GM23248 (cell line): ENCODE results near the gene TBX19. TPM values are rescaled to one million over a fixed set of nuclear protein-coding genes. Genes with fewer than 3 reads are reported as not detected.

Source experiments
- DNase-seq: peaks from one replicate; pipeline ENCODE4 v3.0.0-alpha.2; 2015
- H2AFZ ChIP-seq: fragments of 200-600 bp; sonication (generic); 2 replicates; pipeline ENCODE4 v1.6.1; 2016; ENCODE audit warnings: antibody characterized with exemption
- H3F3A ChIP-seq: fragments of 200-600 bp; sonication (generic); 2 replicates; pipeline ENCODE4 v1.6.1; 2016; ENCODE audit warnings: mild to moderate bottlenecking, antibody characterized with exemption, mixed run types; ENCODE audit not compliant: insufficient read depth
- H3K27ac ChIP-seq: fragments of 200-600 bp; sonication (generic); 2 replicates; pipeline ENCODE4 v1.5.1; 2016; ENCODE audit warnings: mild to moderate bottlenecking
- H3K27me3 ChIP-seq: fragments of 200-600 bp; sonication (generic); replicated peaks from 2 replicates; pipeline ENCODE4 v1.6.1; 2016; ENCODE audit warnings: mild to moderate bottlenecking; ENCODE audit not compliant: insufficient read depth
- H3K36me3 ChIP-seq: fragments of 200-600 bp; sonication (generic); 2 replicates; pipeline ENCODE4 v1.6.1; 2016; ENCODE audit warnings: low read depth, mild to moderate bottlenecking
- H3K4me1 ChIP-seq: fragments of 200-600 bp; sonication (generic); 2 replicates; pipeline ENCODE4 v1.6.1; 2016; ENCODE audit warnings: mild to moderate bottlenecking; ENCODE audit not compliant: insufficient read depth
- H3K4me2 ChIP-seq: fragments of 200-600 bp; sonication (generic); one replicate; pipeline ENCODE4 v1.6.1; 2016; ENCODE audit warnings: mild to moderate bottlenecking; ENCODE audit not compliant: unreplicated experiment
- H3K4me3 ChIP-seq: fragments of 200-600 bp; sonication (generic); 2 replicates; pipeline ENCODE4 v1.5.1; 2016; ENCODE audit warnings: mild to moderate bottlenecking
- H3K79me2 ChIP-seq: fragments of 200-600 bp; sonication (generic); 2 replicates; pipeline ENCODE4 v1.6.1; 2016; ENCODE audit warnings: mild to moderate bottlenecking; ENCODE audit not compliant: insufficient read depth
- H3K9ac ChIP-seq: fragments of 200-600 bp; sonication (generic); 2 replicates; pipeline ENCODE4 v1.6.1; 2016; ENCODE audit warnings: mild to moderate bottlenecking
- H3K9me2 ChIP-seq: fragments of 200-600 bp; sonication (generic); 2 replicates; pipeline ENCODE4 v1.6.1; 2016; ENCODE audit warnings: mixed run types, mild to moderate bottlenecking, moderate library complexity; ENCODE audit not compliant: insufficient read depth
- H3K9me3 ChIP-seq: fragments of 200-600 bp; sonication (generic); one replicate; pipeline ENCODE4 v1.6.1; 2017; ENCODE audit warnings: low read depth
- H4K20me1 ChIP-seq: fragments of 200-600 bp; sonication (generic); 2 replicates; pipeline ENCODE4 v1.6.0; 2016; ENCODE audit not compliant: insufficient read depth
- EZH2 ChIP-seq: fragments of 200-600 bp; sonication (generic); IDR thresholded peaks from 2 replicates; pipeline ENCODE4 v1.6.1; 2018; ENCODE audit warnings: antibody characterized with exemption, mild to moderate bottlenecking; ENCODE audit not compliant: insufficient read depth, poor library complexity, severe bottlenecking
- EZH2phosphoT487 ChIP-seq: fragments of 200-600 bp; sonication (generic); IDR thresholded peaks from 2 replicates; pipeline ENCODE4 v1.6.1; 2018; ENCODE audit warnings: antibody characterized with exemption, moderate library complexity, mild to moderate bottlenecking, low read depth; ENCODE audit not compliant: insufficient read depth
- WGBS, 2 experiments: methylation state at CpG; one replicate each; pipeline ENCODE4 v1.1.6; 2015 to 2017; ENCODE audit warnings: low lambda C conversion rate in 2 of 2, low coverage in 1 of 2; ENCODE audit errors: missing lambda C conversion rate in 2 of 2; 5-methylcytosine and 5-hydroxymethylcytosine counted together
- in situ Hi-C: fragments of 300-500 bp; cut with MboI; formaldehyde crosslinking; loops from 2 replicates; pipeline ENCODE4 v1.15.0; 2020
- polyA plus RNA-seq: library from polyadenylated mRNA; unstranded; fragments of >200 nt; fragmentation: Nextera tagmentation; extraction: Ambion mirVana; gene quantifications from 2 replicates; pipeline ENCODE4 v1.2.1, GENCODE V29; 2016
- total RNA-seq: library from RNA; depleted of rRNA; stranded (reverse); fragments of >200 nt; shearing (Covaris generic); gene quantifications from 2 replicates; pipeline ENCODE4 v1.2.3, GENCODE V29; 2014

The TBX19 gene
- total and polyA plus RNA-seq, 2 experiments from 2014 or later: 1.1 to 1.2 TPM

DNA sequence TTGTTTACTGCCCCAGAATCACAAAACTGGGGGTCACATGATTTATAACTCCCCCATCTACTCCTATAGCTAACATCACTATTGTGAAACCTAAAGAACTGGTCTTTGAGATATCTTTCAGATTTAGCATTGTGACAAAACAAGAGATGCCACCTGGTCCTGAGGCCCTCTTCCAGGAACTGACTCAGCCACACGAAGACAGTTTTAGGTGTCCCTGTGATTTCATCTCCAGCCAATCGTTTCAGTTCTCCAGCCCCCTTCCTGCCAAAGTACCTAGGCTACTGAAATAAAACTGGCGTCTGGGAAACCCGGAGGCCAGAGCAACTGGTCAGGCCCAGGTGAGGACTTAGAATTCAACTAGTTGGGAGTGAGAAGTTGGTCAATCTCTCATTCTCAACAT lies 36.6 kb downstream of the TBX19 start:
- Histone ChIP-seq H4K20me1 (no peaks in the 10 kb centered on the region), H3K9me2 (no peaks in the 10 kb centered on the region), H3K4me2 (no peak overlapping the region), H3F3A (peaks cover 7% of the 10 kb centered on the region), H2AFZ (no peak overlapping the region), H3K9ac (no peak overlapping the region), H3K36me3 (no peaks in the 10 kb centered on the region), H3K27ac (no peak overlapping the region), H3K79me2 (no peaks in the 10 kb centered on the region), H3K4me1 (peaks cover 13% of the 10 kb centered on the region), H3K4me3 (no peak overlapping the region), H3K9me3 (no peaks in the 10 kb centered on the region), H3K27me3 (no peaks in the 10 kb centered on the region)
- DNase-seq: no peak
- 72% methylated on average over 4 of the region's 4 CpGs for WGBS, 2 experiments
- in situ Hi-C loops: no loop called here
- TF ChIP-seq EZH2: no peak
- no peak for TF ChIP-seq EZH2phosphoT487

DNA sequence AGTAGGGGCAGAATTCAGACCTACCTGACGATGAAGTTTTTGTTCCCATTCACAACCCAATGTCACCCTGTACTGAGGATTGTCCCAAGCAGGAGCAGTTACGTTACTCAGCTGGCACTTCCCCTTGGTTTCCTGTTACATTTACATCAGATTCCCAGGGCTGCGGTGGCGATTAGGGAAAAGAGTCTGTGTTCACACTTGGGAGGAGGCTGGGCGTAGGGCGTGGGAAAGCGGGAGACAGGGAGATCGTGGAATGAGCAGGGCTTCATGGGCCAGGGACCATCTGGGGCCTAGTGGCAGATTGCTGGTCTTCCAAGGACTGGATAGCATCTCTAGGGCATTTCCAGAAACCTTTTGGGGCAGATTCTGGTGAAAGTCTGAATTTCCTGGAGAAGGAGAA lies 39.0 kb downstream of the TBX19 start:
- in situ Hi-C loops: no loop called here
- no peaks in the 10 kb centered on the region for H3K36me3 ChIP-seq
- WGBS, 2 experiments: 80 to 88% methylated on average over 8 of the region's 8 CpGs
- TF ChIP-seq EZH2phosphoT487: no peak
- no peak for TF ChIP-seq EZH2
- no peak for DNase-seq
- no peak overlapping the region for H3K9ac ChIP-seq
- H3K4me2 ChIP-seq: no peak overlapping the region
- no peak overlapping the region for H3K4me3 ChIP-seq
- peaks cover 13% of the 10 kb centered on the region for H3K4me1 ChIP-seq
- no peaks in the 10 kb centered on the region for H3K79me2 ChIP-seq
- no peaks in the 10 kb centered on the region for H4K20me1 ChIP-seq
- H3K9me2 ChIP-seq: no peaks in the 10 kb centered on the region
- H3K9me3 ChIP-seq: no peaks in the 10 kb centered on the region
- no peak overlapping the region for H3K27ac ChIP-seq
- H3F3A ChIP-seq: peaks cover 7% of the 10 kb centered on the region
- no peak overlapping the region for H2AFZ ChIP-seq
- no peaks in the 10 kb centered on the region for H3K27me3 ChIP-seq

DNA sequence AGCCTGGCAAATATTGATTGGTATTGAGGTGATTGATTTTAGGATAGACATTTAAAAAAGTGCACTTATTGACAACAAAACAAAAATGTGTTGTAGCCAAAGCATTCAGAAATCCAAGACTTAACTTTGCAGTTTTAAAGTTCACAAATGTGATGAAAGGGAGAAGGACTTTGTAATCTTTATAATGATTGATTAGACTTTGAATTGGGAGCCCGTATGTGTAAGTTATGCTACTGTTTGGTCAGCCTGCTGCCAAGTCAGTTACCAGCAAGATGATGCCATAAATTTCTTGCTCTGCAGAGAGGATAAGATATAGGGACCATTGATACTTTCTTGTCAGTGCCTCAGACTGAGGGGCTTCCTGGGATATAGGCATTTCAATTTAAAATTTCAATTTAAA lies 39.5 kb downstream of the TBX19 start:
- Histone ChIP-seq H3K4me3 (no peak overlapping the region), H3K79me2 (no peaks in the 10 kb centered on the region), H2AFZ (0 out of 2 replicates have a peak overlapping the region, but pooled peaks have one; percentile 44), H3F3A (peaks cover 7% of the 10 kb centered on the region), H3K27me3 (no peaks in the 10 kb centered on the region), H3K9ac (no peak overlapping the region), H3K9me3 (no peaks in the 10 kb centered on the region), H3K9me2 (no peaks in the 10 kb centered on the region), H3K27ac (peak overlapping the region; percentile 53; the same call in 1 of the 2 replicates), H4K20me1 (no peaks in the 10 kb centered on the region), H3K4me2 (peak overlapping the region; percentile 44), H3K4me1 (peaks cover 13% of the 10 kb centered on the region), H3K36me3 (no peaks in the 10 kb centered on the region)
- TF ChIP-seq EZH2 (no peak), EZH2phosphoT487 (no peak)
- WGBS, 2 experiments: 70 to 71% methylated on average over 1 of the region's 1 CpG
- DNase-seq: no peak
- in situ Hi-C loops: no loop called here

DNA sequence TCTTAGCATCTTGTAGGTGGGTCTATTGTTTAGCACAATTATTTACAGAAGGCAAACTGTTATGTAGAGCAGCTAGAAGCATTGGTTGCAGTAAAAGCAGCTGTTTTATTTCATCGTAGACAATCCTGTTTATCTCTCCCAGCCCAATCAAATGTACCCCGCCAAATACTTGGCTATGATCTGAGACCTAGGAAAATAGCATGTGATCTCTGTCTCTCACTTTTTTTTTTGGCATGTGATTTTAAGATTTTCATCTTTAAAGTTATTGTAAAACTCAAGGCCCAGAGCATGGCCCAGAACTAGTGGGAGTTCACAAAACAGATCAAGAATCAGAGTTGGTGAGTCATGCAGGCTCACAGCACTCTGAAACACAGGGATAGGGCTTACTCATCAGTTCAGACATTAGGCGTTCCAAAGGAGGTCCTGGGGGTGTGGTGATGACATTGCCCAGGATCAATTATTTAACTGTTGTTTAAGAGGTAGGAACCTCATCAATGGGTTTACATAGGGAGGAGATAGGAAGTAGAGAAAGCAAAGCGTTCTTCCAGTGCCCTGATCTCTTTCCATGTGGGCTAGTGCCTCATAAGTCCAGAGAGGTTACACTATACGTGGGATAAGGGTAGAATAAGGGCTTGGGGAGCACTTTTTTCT lies 40.2 kb downstream of the TBX19 start:
- Histone ChIP-seq H3K27ac (peak overlapping the region; percentile 53), H3K4me3 (no peak overlapping the region), H4K20me1 (no peaks in the 10 kb centered on the region), H2AFZ (peak overlapping the region; percentile 44; the same call in 1 of the 2 replicates), H3K9me3 (no peaks in the 10 kb centered on the region), H3K9me2 (no peaks in the 10 kb centered on the region), H3K79me2 (no peaks in the 10 kb centered on the region), H3K36me3 (no peaks in the 10 kb centered on the region), H3K4me1 (peaks cover 13% of the 10 kb centered on the region), H3F3A (peaks cover 7% of the 10 kb centered on the region), H3K27me3 (no peaks in the 10 kb centered on the region), H3K4me2 (peak overlapping the region; percentile 44), H3K9ac (peak overlapping the region; percentile 39; the same call in 1 of the 2 replicates)
- DNase-seq: peak; percentile 96
- TF ChIP-seq EZH2phosphoT487 (no peak), EZH2 (no peak)
- 31 to 35% methylated on average over 5 of the region's 5 CpGs for WGBS, 2 experiments
- in situ Hi-C loops: no loop called here

DNA sequence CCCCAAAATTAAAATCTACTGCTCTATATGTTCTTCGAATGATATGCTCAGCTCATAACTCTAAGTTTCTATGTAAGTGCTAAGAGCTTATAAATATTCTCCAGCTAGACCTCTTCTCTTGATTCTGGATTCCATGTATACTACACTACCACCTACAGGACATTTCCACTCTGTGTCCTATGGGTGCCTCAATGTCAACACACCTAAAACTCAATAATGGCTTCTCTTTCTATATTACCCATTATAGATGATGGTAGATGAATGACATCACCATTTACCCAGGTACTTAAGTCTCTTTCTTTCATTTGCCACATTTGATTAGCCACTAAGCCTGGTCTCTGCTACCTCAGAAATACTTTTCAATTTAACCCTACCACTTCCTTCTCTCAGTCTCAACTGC lies 41.3 kb downstream of the TBX19 start:
- Histone ChIP-seq H3K9me3 (no peaks in the 10 kb centered on the region), H3K4me3 (no peak overlapping the region), H3K27me3 (no peaks in the 10 kb centered on the region), H2AFZ (no peak overlapping the region), H3K9ac (no peak overlapping the region), H3K79me2 (no peaks in the 10 kb centered on the region), H3K4me2 (peak overlapping the region; percentile 44), H3K27ac (no peak overlapping the region), H3F3A (peaks cover 7% of the 10 kb centered on the region), H3K4me1 (peaks cover 13% of the 10 kb centered on the region), H4K20me1 (no peaks in the 10 kb centered on the region), H3K36me3 (no peaks in the 10 kb centered on the region), H3K9me2 (no peaks in the 10 kb centered on the region)
- 81 to 87% methylated on average over 1 of the region's 1 CpG for WGBS, 2 experiments
- TF ChIP-seq EZH2: no peak
- TF ChIP-seq EZH2phosphoT487: no peak
- in situ Hi-C loops: no loop called here
- DNase-seq: peak; percentile 54
